Activated T-helper 2 cell treated with anti-CD3 and anti-CD28 coated beads, Interferon-gamma antibody, Interleukin-2, Interleukin-4, amounts not matched to agents 10 μg/mL and 5 μg/mL and 100 μg/mL, durations not matched to agents 14 hours and 24 hours and 36 hours (primary cell): Measurements from ENCODE around the gene C2orf78. TPM values are rescaled to one million over a fixed set of nuclear protein-coding genes. Genes with fewer than 3 reads are reported as not detected.
"Not testable (repeated sequence)": the region's sequence is repeated elsewhere in the genome, so short reads cannot be mapped to it uniquely, and the experiment has no call there.

Experiments
- DNase-seq: peaks from one replicate; pipeline ENCODE4 v3.0.0; 2021; ENCODE audit warnings: low spot score
- H3K27ac Mint-ChIP-seq: one replicate; pipeline ENCODE4 v1.8.0; 2021; ENCODE audit warnings: mixed read lengths
- H3K27me3 Mint-ChIP-seq: one replicate; pipeline ENCODE4 v1.8.0; 2021; ENCODE audit warnings: low read depth, mixed read lengths
- H3K36me3 Mint-ChIP-seq: one replicate; pipeline ENCODE4 v1.8.0; 2021; ENCODE audit warnings: low read depth, mixed read lengths
- H3K4me1 Mint-ChIP-seq: one replicate; pipeline ENCODE4 v1.8.0; 2021; ENCODE audit warnings: low read depth, mixed read lengths
- H3K4me3 Mint-ChIP-seq: one replicate; pipeline ENCODE4 v1.8.0; 2021; ENCODE audit warnings: low read depth, mild to moderate bottlenecking, moderate library complexity, mixed read lengths
- H3K9me3 Mint-ChIP-seq: one replicate; pipeline ENCODE4 v1.8.0; 2021; ENCODE audit warnings: mixed read lengths
- intact Hi-C: fragments of 100-400 bp; cut with micrococcal nuclease; formaldehyde crosslinking; loops from one replicate; pipeline ENCODE4 v1.15.1; 2023
- total RNA-seq: library from RNA; stranded (reverse); gene quantifications from 2 replicates; pipeline ENCODE4 v1.2.3, GENCODE V29; 2022

Gene C2orf78
- total RNA-seq, 1 donor from 2014 or later, result not detected

- no peaks in the 10 kb centered on the region for H3K27me3 Mint-ChIP-seq
- H3K4me3 Mint-ChIP-seq, result no peak overlapping the region
- no peak for DNase-seq
- intact Hi-C loops, result no loop called here
- H3K9me3 Mint-ChIP-seq, result no peaks in the 10 kb centered on the region
- peaks cover 77% of the 10 kb centered on the region for H3K36me3 Mint-ChIP-seq
- no peaks in the 10 kb centered on the region for H3K4me1 Mint-ChIP-seq
- no peak overlapping the region for H3K27ac Mint-ChIP-seq
Observed at GRCh38 chr2:73762571-73762970, 21.4 kb upstream of the C2orf78 start.

- H3K27ac Mint-ChIP-seq, result no peak overlapping the region
- H3K36me3 Mint-ChIP-seq, result peaks cover 80% of the 10 kb centered on the region
- H3K9me3 Mint-ChIP-seq, result no peaks in the 10 kb centered on the region
- intact Hi-C loops, result no loop called here
- no peak overlapping the region for H3K4me3 Mint-ChIP-seq
- H3K4me1 Mint-ChIP-seq, result peaks cover 2% of the 10 kb centered on the region
- no peaks in the 10 kb centered on the region for H3K27me3 Mint-ChIP-seq
- no peak for DNase-seq
Observed at GRCh38 chr2:73764945-73765344, 19.0 kb upstream of the C2orf78 start.

GRCh38 chr2:73766349-73766748 is 17.6 kb upstream of the C2orf78 start:
- no peak for DNase-seq
- Mint-ChIP-seq H3K27me3 (no peaks in the 10 kb centered on the region), H3K27ac (no peak overlapping the region), H3K4me3 (no peak overlapping the region), H3K9me3 (no peaks in the 10 kb centered on the region), H3K36me3 (peaks cover 82% of the 10 kb centered on the region), H3K4me1 (peaks cover 4% of the 10 kb centered on the region)
- intact Hi-C loops, result no loop called here

GRCh38 chr2:73766994-73767393 is 17.0 kb upstream of the C2orf78 start:
- H3K27me3 Mint-ChIP-seq, result no peaks in the 10 kb centered on the region
- H3K9me3 Mint-ChIP-seq, result no peaks in the 10 kb centered on the region
- intact Hi-C loops, result no loop called here
- peaks cover 4% of the 10 kb centered on the region for H3K4me1 Mint-ChIP-seq
- H3K27ac Mint-ChIP-seq, result no peak overlapping the region
- DNase-seq, result no peak
- H3K36me3 Mint-ChIP-seq, result peaks cover 78% of the 10 kb centered on the region
- H3K4me3 Mint-ChIP-seq, result no peak overlapping the region

GRCh38 chr2:73770725-73771124 is 13.3 kb upstream of the C2orf78 start:
- Mint-ChIP-seq H3K27me3 (no peaks in the 10 kb centered on the region), H3K9me3 (no peaks in the 10 kb centered on the region), H3K4me3 (no peak overlapping the region), H3K27ac (no peak overlapping the region), H3K4me1 (peaks cover 7% of the 10 kb centered on the region), H3K36me3 (peaks cover 79% of the 10 kb centered on the region)
- intact Hi-C loops, result no loop called here
- DNase-seq, result no peak

- H3K36me3 Mint-ChIP-seq, result peaks cover 81% of the 10 kb centered on the region
- intact Hi-C loops, result no loop called here
- peaks cover 13% of the 10 kb centered on the region for H3K4me1 Mint-ChIP-seq
- no peaks in the 10 kb centered on the region for H3K27me3 Mint-ChIP-seq
- no peak for DNase-seq
- no peak overlapping the region for H3K4me3 Mint-ChIP-seq
- H3K27ac Mint-ChIP-seq, result no peak overlapping the region
- H3K9me3 Mint-ChIP-seq, result no peaks in the 10 kb centered on the region
Observed at GRCh38 chr2:73772819-73773218, 11.2 kb upstream of the C2orf78 start.

GRCh38 chr2:73776381-73776780 is 7.6 kb upstream of the C2orf78 start:
- no peaks in the 10 kb centered on the region for H3K27me3 Mint-ChIP-seq
- H3K27ac Mint-ChIP-seq, result no peak overlapping the region
- peaks cover 17% of the 10 kb centered on the region for H3K4me1 Mint-ChIP-seq
- H3K9me3 Mint-ChIP-seq, result no peaks in the 10 kb centered on the region
- peaks cover 56% of the 10 kb centered on the region for H3K36me3 Mint-ChIP-seq
- intact Hi-C loops, result no loop called here
- no peak for DNase-seq
- no peak overlapping the region for H3K4me3 Mint-ChIP-seq

GRCh38 chr2:73776869-73777519 is 7.0 kb upstream of the C2orf78 start:
- no peaks in the 10 kb centered on the region for H3K27me3 Mint-ChIP-seq
- no peak for DNase-seq
- no peak overlapping the region for H3K4me3 Mint-ChIP-seq
- peaks cover 16% of the 10 kb centered on the region for H3K4me1 Mint-ChIP-seq
- intact Hi-C loops, result no loop called here
- H3K9me3 Mint-ChIP-seq, result no peaks in the 10 kb centered on the region
- peaks cover 54% of the 10 kb centered on the region for H3K36me3 Mint-ChIP-seq
- H3K27ac Mint-ChIP-seq, result no peak overlapping the region

GRCh38 chr2:73778867-73779466 is 5.0 kb upstream of the C2orf78 start:
- intact Hi-C loops, result not testable (repeated sequence)
- Mint-ChIP-seq H3K36me3 (peaks cover 36% of the 10 kb centered on the region), H3K4me3 (peak overlapping the region; percentile 91)

GRCh38 chr2:73779467-73780236 is 4.3 kb upstream of the C2orf78 start, which contains the start of gene DUSP11:
TSS of gene DUSP11 (minus strand) at chr2:73780103. CDS start at chr2:73779974, 129 bp downstream.
- H3K4me1 Mint-ChIP-seq, result peaks cover 13% of the 10 kb centered on the region
- H3K27ac Mint-ChIP-seq, result peak within 1 kb of the TSS; percentile 95
- H3K4me3 Mint-ChIP-seq, result peak within 1 kb of the TSS; percentile 91
- H3K36me3 Mint-ChIP-seq, result peaks cover 29% of the 10 kb centered on the region
- intact Hi-C loops, result loop anchor here (1.0 kb wide), 1 partner anchor 42 kb away; the partner anchor contains the start of gene TPRKB
- H3K27me3 Mint-ChIP-seq, result peaks cover 3% of the 10 kb centered on the region
- H3K9me3 Mint-ChIP-seq, result no peaks in the 10 kb centered on the region
- DNase-seq, result peak; percentile 94

More at GRCh38 chr2:73778867-73779466, 5.0 kb upstream of the C2orf78 start:
- not testable (repeated sequence) for H3K27me3 Mint-ChIP-seq, DNase-seq, H3K9me3 Mint-ChIP-seq
- Mint-ChIP-seq H3K4me1 (peaks cover 13% of the 10 kb centered on the region), H3K27ac (peak overlapping the region; percentile 95)

GRCh38 chr2:73780237-73780582 is 3.8 kb upstream of the C2orf78 start:
- Mint-ChIP-seq H3K4me1 (peaks cover 13% of the 10 kb centered on the region), H3K27ac (peak overlapping the region; percentile 95), H3K4me3 (peak overlapping the region; percentile 91), H3K9me3 (no peaks in the 10 kb centered on the region), H3K36me3 (peaks cover 24% of the 10 kb centered on the region), H3K27me3 (peaks cover 3% of the 10 kb centered on the region)
- DNase-seq, result no peak
- intact Hi-C loops, result loop anchor here (1.0 kb wide), 1 partner anchor 43 kb away; the partner anchor contains the start of gene TPRKB

- DNase-seq, H3K36me3 Mint-ChIP-seq, intact Hi-C loops, H3K4me3 Mint-ChIP-seq, H3K27ac Mint-ChIP-seq, H3K27me3 Mint-ChIP-seq, H3K9me3 Mint-ChIP-seq, H3K4me1 Mint-ChIP-seq: not testable (repeated sequence)
Observed at GRCh38 chr2:73783402-73783801, 581 bp upstream of the C2orf78 start.

GRCh38 chr2:73811878-73812277 is 27.9 kb downstream of the C2orf78 start:
- peaks cover 2% of the 10 kb centered on the region for H3K27me3 Mint-ChIP-seq
- no peak for DNase-seq
- peaks cover 7% of the 10 kb centered on the region for H3K4me1 Mint-ChIP-seq
- no peaks in the 10 kb centered on the region for H3K9me3 Mint-ChIP-seq
- no peaks in the 10 kb centered on the region for H3K36me3 Mint-ChIP-seq
- intact Hi-C loops, result no loop called here
- no peak overlapping the region for H3K4me3 Mint-ChIP-seq
- no peak overlapping the region for H3K27ac Mint-ChIP-seq
